HEK293 (cell line): ENCODE results near the gene CUL3.

Experiments
- EGR2 ChIP-seq: fragments of 450-650 bp; formaldehyde crosslinking; IDR thresholded peaks from 2 replicates; pipeline ENCODE4 v1.5.1; 2016; ENCODE audit warnings: low read depth, missing biosample characterization, missing genetic modification characterization
- GLI4 ChIP-seq: fragments of 450-650 bp; formaldehyde crosslinking; IDR thresholded peaks from 2 replicates; pipeline ENCODE4 v1.5.1; 2016; ENCODE audit warnings: missing biosample characterization, missing genetic modification characterization
- HOXA7 ChIP-seq: sonication (generic); formaldehyde crosslinking; IDR thresholded peaks from 2 replicates; pipeline ENCODE4 v1.8.1; 2022; ENCODE audit warnings: missing genetic modification reagents, borderline replicate concordance
- HOXD13 ChIP-seq: sonication (generic); formaldehyde crosslinking; IDR thresholded peaks from 2 replicates; pipeline ENCODE4 v1.8.0; 2022; ENCODE audit warnings: missing genetic modification reagents, borderline replicate concordance
- KLF1 ChIP-seq: fragments of 450-650 bp; formaldehyde crosslinking; IDR thresholded peaks from 2 replicates; pipeline ENCODE4 v1.5.1; 2016; ENCODE audit warnings: missing biosample characterization, missing genetic modification characterization
- KLF9 ChIP-seq: fragments of 450-650 bp; formaldehyde crosslinking; IDR thresholded peaks from 2 replicates; pipeline ENCODE4 v1.5.1; 2016; ENCODE audit warnings: missing biosample characterization, missing genetic modification characterization, low read depth
- PRDM1 ChIP-seq: fragments of 450-650 bp; formaldehyde crosslinking; IDR thresholded peaks from 2 replicates; pipeline ENCODE4; 2016; ENCODE audit warnings: missing biosample characterization, missing genetic modification characterization
- SALL2 ChIP-seq: fragments of 450-650 bp; formaldehyde crosslinking; IDR thresholded peaks from 2 replicates; pipeline ENCODE4 v1.5.0; 2017; ENCODE audit warnings: missing biosample characterization, mild to moderate bottlenecking, missing genetic modification characterization, borderline replicate concordance
- SP7 ChIP-seq: fragments of 450-650 bp; formaldehyde crosslinking; IDR thresholded peaks from 2 replicates; pipeline ENCODE4 v1.5.1; 2016; ENCODE audit warnings: missing biosample characterization, missing genetic modification characterization
- YY1 ChIP-seq: fragments of 450-650 bp; formaldehyde crosslinking; IDR thresholded peaks from 2 replicates; pipeline ENCODE4 v1.5.1; 2018; ENCODE audit warnings: missing biosample characterization, missing genetic modification characterization
- YY2 ChIP-seq: fragments of 450-650 bp; formaldehyde crosslinking; IDR thresholded peaks from 2 replicates; pipeline ENCODE4 v1.5.1; 2016; ENCODE audit warnings: missing biosample characterization, missing genetic modification characterization
- ZBTB7A ChIP-seq: fragments of 450-650 bp; formaldehyde crosslinking; IDR thresholded peaks from 2 replicates; pipeline ENCODE4 v1.5.1; 2016; ENCODE audit warnings: low read depth, missing biosample characterization, missing genetic modification characterization
- ZFP37 ChIP-seq: fragments of 450-650 bp; formaldehyde crosslinking; IDR thresholded peaks from 2 replicates; pipeline ENCODE4 v1.5.1; 2016; ENCODE audit warnings: missing biosample characterization, missing genetic modification characterization
- ZFP41 ChIP-seq: fragments of 450-650 bp; formaldehyde crosslinking; IDR thresholded peaks from 2 replicates; pipeline ENCODE4 v1.5.1; 2016; ENCODE audit warnings: missing biosample characterization, missing genetic modification characterization, borderline replicate concordance
- ZFP69B ChIP-seq: fragments of 450-650 bp; formaldehyde crosslinking; IDR thresholded peaks from 2 replicates; pipeline ENCODE4 v1.5.1; 2016; ENCODE audit warnings: missing biosample characterization, missing genetic modification characterization
- ZNF114 ChIP-seq: fragments of 450-650 bp; formaldehyde crosslinking; IDR thresholded peaks from 2 replicates; pipeline ENCODE4 v1.5.0; 2017; ENCODE audit warnings: missing biosample characterization, missing genetic modification characterization
- ZNF133 ChIP-seq: fragments of 450-650 bp; formaldehyde crosslinking; IDR thresholded peaks from 2 replicates; pipeline ENCODE4 v1.5.1; 2016; ENCODE audit warnings: missing biosample characterization, missing genetic modification characterization
- ZNF140 ChIP-seq: fragments of 450-650 bp; formaldehyde crosslinking; IDR thresholded peaks from 2 replicates; pipeline ENCODE4 v1.5.1; 2016; ENCODE audit warnings: missing biosample characterization, missing genetic modification characterization
- ZNF292 ChIP-seq: fragments of 450-650 bp; formaldehyde crosslinking; IDR thresholded peaks from 2 replicates; pipeline ENCODE4 v1.5.1; 2016; ENCODE audit warnings: low read depth, missing biosample characterization, missing genetic modification characterization, borderline replicate concordance
- ZNF302 ChIP-seq: fragments of 450-650 bp; formaldehyde crosslinking; IDR thresholded peaks from 2 replicates; pipeline ENCODE4 v1.5.1; 2016; ENCODE audit warnings: missing biosample characterization, missing genetic modification characterization, low read depth
- ZNF324 ChIP-seq: fragments of 450-650 bp; formaldehyde crosslinking; IDR thresholded peaks from 2 replicates; pipeline ENCODE4 v1.5.1; 2016; ENCODE audit warnings: missing biosample characterization, missing genetic modification characterization
- ZNF404 ChIP-seq: fragments of 450-650 bp; formaldehyde crosslinking; IDR thresholded peaks from 2 replicates; pipeline ENCODE4 v1.5.1; 2017; ENCODE audit warnings: missing biosample characterization, missing genetic modification characterization
- ZNF48 ChIP-seq: fragments of 450-650 bp; formaldehyde crosslinking; IDR thresholded peaks from 2 replicates; pipeline ENCODE4 v1.5.1; 2016; ENCODE audit warnings: missing biosample characterization, missing genetic modification characterization
- ZNF530 ChIP-seq: fragments of 450-650 bp; formaldehyde crosslinking; IDR thresholded peaks from 2 replicates; pipeline ENCODE4 v1.5.1; 2016; ENCODE audit warnings: low read depth, missing biosample characterization, missing genetic modification characterization
- ZNF549 ChIP-seq: fragments of 450-650 bp; IDR thresholded peaks from 2 replicates; pipeline ENCODE4 v1.5.1; 2018; ENCODE audit warnings: missing biosample characterization, missing genetic modification characterization, mild to moderate bottlenecking, inconsistent platforms, moderate library complexity
- ZNF596 ChIP-seq: fragments of 450-650 bp; IDR thresholded peaks from 2 replicates; pipeline ENCODE4 v1.5.0; 2018; ENCODE audit warnings: missing biosample characterization, mild to moderate bottlenecking, missing genetic modification characterization, moderate library complexity
- ZNF654 ChIP-seq: fragments of 450-650 bp; formaldehyde crosslinking; IDR thresholded peaks from 2 replicates; pipeline ENCODE4 v1.5.1; 2016; ENCODE audit warnings: low read depth, missing biosample characterization, missing genetic modification characterization
- ZNF658 ChIP-seq: fragments of 450-650 bp; formaldehyde crosslinking; IDR thresholded peaks from 2 replicates; pipeline ENCODE4; 2016; ENCODE audit warnings: missing biosample characterization, missing genetic modification characterization
- ZNF660 ChIP-seq: fragments of 450-650 bp; IDR thresholded peaks from 2 replicates; pipeline ENCODE4 v1.5.1; 2018; ENCODE audit warnings: missing biosample characterization, mild to moderate bottlenecking, missing genetic modification characterization
- ZNF792 ChIP-seq: fragments of 450-650 bp; formaldehyde crosslinking; IDR thresholded peaks from 2 replicates; pipeline ENCODE4 v1.5.1; 2016; ENCODE audit warnings: missing biosample characterization, missing genetic modification characterization
- ZNF843 ChIP-seq: fragments of 450-650 bp; formaldehyde crosslinking; IDR thresholded peaks from 2 replicates; pipeline ENCODE4 v1.5.1; 2016; ENCODE audit warnings: missing biosample characterization, missing genetic modification characterization
- ZXDB ChIP-seq: fragments of 450-650 bp; formaldehyde crosslinking; IDR thresholded peaks from 2 replicates; pipeline ENCODE4 v1.5.1; 2016; ENCODE audit warnings: missing biosample characterization, missing genetic modification characterization
- TF ChIP-seq, protein P1 (sequence below): fragments of 450-650 bp; IDR thresholded peaks from 2 replicates; pipeline ENCODE4 v1.5.1; 2018; ENCODE audit warnings: missing biosample characterization, missing genetic modification characterization
- TF ChIP-seq, protein P2 (sequence below): fragments of 450-650 bp; IDR thresholded peaks from 2 replicates; pipeline ENCODE4 v1.5.1; 2018; ENCODE audit warnings: missing biosample characterization, mild to moderate bottlenecking, missing genetic modification characterization
- TF ChIP-seq, protein P3 (sequence below): fragments of 450-650 bp; formaldehyde crosslinking; IDR thresholded peaks from 2 replicates; pipeline ENCODE4 v1.5.1; 2017; ENCODE audit warnings: missing biosample characterization, missing genetic modification characterization
- TF ChIP-seq, protein P4 (sequence below): fragments of 450-650 bp; formaldehyde crosslinking; IDR thresholded peaks from 2 replicates; pipeline ENCODE4 v1.5.1; 2016; ENCODE audit warnings: missing biosample characterization, missing genetic modification characterization

Gene CUL3

DNA sequence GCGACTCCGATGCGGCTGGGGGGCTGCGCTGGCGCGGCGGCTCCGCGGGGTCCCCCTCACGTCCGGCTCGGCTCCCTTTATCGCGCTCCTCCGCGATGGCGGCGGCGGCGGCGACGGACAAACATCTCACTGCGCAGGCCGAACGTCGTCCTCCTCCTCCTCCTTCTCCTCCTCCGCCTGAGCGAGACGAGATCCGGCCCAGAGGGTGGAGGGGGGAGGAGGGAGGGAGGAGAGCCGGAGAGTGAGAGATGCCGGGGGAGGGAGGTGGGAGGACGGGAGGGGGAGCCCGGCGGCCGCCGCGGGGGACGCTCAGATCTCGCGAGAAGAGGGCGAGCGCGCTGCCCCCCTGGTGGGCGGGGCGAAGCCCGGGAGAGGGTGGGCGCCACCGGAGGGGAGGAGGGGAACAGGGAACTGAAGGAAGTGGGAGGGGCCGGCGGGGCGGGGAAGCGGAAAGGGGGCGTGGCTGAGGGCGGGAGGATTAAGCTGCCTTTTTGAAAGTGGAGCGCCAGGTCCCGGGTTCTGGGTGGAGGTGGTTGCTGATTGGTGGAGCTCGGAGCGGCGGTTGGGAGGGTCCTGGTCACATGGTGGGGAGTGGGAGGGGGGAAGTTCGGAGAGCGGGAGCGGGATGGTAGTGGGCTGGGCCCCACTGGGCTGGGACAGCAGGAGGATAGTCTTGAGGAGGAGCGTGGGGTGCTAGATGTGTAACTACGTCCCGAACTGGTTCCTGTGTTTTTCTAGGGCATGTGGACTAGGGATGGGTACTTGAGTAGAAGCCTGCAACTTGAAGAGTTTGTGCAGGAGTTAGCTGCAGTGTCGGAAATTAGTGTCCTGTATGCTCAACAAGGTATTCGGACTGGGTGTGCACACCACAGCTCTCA, at the start of gene CUL3 (continued):
- TF ChIP-seq, protein P1, sequence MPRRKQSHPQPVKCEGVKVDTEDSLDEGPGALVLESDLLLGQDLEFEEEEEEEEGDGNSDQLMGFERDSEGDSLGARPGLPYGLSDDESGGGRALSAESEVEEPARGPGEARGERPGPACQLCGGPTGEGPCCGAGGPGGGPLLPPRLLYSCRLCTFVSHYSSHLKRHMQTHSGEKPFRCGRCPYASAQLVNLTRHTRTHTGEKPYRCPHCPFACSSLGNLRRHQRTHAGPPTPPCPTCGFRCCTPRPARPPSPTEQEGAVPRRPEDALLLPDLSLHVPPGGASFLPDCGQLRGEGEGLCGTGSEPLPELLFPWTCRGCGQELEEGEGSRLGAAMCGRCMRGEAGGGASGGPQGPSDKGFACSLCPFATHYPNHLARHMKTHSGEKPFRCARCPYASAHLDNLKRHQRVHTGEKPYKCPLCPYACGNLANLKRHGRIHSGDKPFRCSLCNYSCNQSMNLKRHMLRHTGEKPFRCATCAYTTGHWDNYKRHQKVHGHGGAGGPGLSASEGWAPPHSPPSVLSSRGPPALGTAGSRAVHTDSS, result peak; percentile 53; the same call in 1 of the 2 replicates
- TF ChIP-seq ZBTB7A (tag by site-specific recombination), result 0 out of 2 replicates have a peak, but pooled peaks have one; percentile 60
- TF ChIP-seq ZNF324 (tag by site-specific recombination), result no peak
- TF ChIP-seq ZNF114 (tag by site-specific recombination), result no peak
- no peak for TF ChIP-seq ZNF658 (tag by site-specific recombination)
- TF ChIP-seq ZFP41 (tag by site-specific recombination), result no peak
- no peak for TF ChIP-seq ZNF48 (tag by site-specific recombination)
- TF ChIP-seq ZNF404 (tag by site-specific recombination), result no peak
- TF ChIP-seq ZNF549 (tag by site-specific recombination), result no peak
- TF ChIP-seq EGR2 (tag by site-specific recombination), result peak; percentile 86
- TF ChIP-seq HOXA7 (CRISPR knock-in tag), result no peak
- TF ChIP-seq KLF1, result peak; percentile 80
- TF ChIP-seq ZXDB (tag by site-specific recombination), result peak; percentile 45; the same call in 1 of the 2 replicates
- 0 out of 2 replicates have a peak, but pooled peaks have one; percentile 30 for TF ChIP-seq YY1 (tag by site-specific recombination)
- TF ChIP-seq PRDM1 (tag by site-specific recombination), result no peak
- peak; percentile 98 for TF ChIP-seq KLF9 (tag by site-specific recombination)
- TF ChIP-seq HOXD13 (CRISPR knock-in tag), result no peak
- TF ChIP-seq ZNF792 (tag by site-specific recombination), result no peak
- TF ChIP-seq ZNF660, result no peak
- no peak for TF ChIP-seq ZNF292 (tag by site-specific recombination)
- peak; percentile 44; the same call in 1 of the 2 replicates for TF ChIP-seq SP7 (tag by site-specific recombination)
- TF ChIP-seq, protein P2, sequence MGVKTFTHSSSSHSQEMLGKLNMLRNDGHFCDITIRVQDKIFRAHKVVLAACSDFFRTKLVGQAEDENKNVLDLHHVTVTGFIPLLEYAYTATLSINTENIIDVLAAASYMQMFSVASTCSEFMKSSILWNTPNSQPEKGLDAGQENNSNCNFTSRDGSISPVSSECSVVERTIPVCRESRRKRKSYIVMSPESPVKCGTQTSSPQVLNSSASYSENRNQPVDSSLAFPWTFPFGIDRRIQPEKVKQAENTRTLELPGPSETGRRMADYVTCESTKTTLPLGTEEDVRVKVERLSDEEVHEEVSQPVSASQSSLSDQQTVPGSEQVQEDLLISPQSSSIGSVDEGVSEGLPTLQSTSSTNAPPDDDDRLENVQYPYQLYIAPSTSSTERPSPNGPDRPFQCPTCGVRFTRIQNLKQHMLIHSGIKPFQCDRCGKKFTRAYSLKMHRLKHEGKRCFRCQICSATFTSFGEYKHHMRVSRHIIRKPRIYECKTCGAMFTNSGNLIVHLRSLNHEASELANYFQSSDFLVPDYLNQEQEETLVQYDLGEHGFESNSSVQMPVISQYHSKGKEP (tag by site-specific recombination), result no peak
- peak; percentile 98 for TF ChIP-seq ZFP69B
- TF ChIP-seq, protein P3, sequence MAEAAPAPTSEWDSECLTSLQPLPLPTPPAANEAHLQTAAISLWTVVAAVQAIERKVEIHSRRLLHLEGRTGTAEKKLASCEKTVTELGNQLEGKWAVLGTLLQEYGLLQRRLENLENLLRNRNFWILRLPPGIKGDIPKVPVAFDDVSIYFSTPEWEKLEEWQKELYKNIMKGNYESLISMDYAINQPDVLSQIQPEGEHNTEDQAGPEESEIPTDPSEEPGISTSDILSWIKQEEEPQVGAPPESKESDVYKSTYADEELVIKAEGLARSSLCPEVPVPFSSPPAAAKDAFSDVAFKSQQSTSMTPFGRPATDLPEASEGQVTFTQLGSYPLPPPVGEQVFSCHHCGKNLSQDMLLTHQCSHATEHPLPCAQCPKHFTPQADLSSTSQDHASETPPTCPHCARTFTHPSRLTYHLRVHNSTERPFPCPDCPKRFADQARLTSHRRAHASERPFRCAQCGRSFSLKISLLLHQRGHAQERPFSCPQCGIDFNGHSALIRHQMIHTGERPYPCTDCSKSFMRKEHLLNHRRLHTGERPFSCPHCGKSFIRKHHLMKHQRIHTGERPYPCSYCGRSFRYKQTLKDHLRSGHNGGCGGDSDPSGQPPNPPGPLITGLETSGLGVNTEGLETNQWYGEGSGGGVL, result peak; percentile 99
- TF ChIP-seq ZNF654, result no peak
- TF ChIP-seq ZNF302, result no peak
- peak; percentile 55 for TF ChIP-seq ZNF843
- no peak for TF ChIP-seq SALL2 (tag by site-specific recombination)
- TF ChIP-seq, protein P4, sequence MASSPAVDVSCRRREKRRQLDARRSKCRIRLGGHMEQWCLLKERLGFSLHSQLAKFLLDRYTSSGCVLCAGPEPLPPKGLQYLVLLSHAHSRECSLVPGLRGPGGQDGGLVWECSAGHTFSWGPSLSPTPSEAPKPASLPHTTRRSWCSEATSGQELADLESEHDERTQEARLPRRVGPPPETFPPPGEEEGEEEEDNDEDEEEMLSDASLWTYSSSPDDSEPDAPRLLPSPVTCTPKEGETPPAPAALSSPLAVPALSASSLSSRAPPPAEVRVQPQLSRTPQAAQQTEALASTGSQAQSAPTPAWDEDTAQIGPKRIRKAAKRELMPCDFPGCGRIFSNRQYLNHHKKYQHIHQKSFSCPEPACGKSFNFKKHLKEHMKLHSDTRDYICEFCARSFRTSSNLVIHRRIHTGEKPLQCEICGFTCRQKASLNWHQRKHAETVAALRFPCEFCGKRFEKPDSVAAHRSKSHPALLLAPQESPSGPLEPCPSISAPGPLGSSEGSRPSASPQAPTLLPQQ (tag by site-specific recombination), result peak; percentile 98
- no peak for TF ChIP-seq ZNF133 (tag by site-specific recombination)
- TF ChIP-seq ZNF140, result no peak
- TF ChIP-seq ZFP37 (tag by site-specific recombination), result no peak; the same call in 1 of the 2 replicates
- no peak for TF ChIP-seq GLI4 (tag by site-specific recombination)
- no peak; the same call in 1 of the 2 replicates for TF ChIP-seq YY2 (tag by site-specific recombination)
- TF ChIP-seq ZNF530 (tag by site-specific recombination), result no peak
- TF ChIP-seq ZNF596, result no peak
